ENCODE measurements around the gene CES1.
"Not testable (repeated sequence)": the region's sequence is repeated elsewhere in the genome, so short reads cannot be mapped to it uniquely, and the experiment has no call there.

Gene CES1

DNA sequence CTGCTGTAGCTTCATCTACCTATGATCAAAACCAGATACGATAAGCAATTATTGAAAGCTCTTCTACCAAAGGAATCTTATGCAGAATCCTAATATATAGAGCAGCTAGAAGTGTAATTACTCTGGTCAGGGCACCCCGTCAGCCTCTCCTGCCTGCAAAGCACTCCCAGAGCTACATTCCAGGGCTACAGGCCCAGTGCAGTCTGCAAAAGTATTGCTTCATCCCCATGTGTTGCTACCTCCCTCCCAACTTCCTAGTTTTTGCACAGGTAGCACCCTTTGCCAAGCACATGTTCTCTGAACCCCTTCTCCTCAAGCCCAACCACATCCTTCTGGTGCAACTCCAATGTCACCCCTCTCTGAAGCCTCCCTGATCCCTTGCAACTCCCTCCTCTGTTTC lies 35.2 kb upstream of the CES1 start:
- TF ChIP-seq, protein P1, sequence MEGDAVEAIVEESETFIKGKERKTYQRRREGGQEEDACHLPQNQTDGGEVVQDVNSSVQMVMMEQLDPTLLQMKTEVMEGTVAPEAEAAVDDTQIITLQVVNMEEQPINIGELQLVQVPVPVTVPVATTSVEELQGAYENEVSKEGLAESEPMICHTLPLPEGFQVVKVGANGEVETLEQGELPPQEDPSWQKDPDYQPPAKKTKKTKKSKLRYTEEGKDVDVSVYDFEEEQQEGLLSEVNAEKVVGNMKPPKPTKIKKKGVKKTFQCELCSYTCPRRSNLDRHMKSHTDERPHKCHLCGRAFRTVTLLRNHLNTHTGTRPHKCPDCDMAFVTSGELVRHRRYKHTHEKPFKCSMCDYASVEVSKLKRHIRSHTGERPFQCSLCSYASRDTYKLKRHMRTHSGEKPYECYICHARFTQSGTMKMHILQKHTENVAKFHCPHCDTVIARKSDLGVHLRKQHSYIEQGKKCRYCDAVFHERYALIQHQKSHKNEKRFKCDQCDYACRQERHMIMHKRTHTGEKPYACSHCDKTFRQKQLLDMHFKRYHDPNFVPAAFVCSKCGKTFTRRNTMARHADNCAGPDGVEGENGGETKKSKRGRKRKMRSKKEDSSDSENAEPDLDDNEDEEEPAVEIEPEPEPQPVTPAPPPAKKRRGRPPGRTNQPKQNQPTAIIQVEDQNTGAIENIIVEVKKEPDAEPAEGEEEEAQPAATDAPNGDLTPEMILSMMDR (IDR thresholded peaks at IDR 0.05; ENCODE audit: low read depth, low read length), result no peak
- H3K4me3 ChIP-seq (ENCODE audit: low read depth, low read length), result no peak overlapping the region

DNA sequence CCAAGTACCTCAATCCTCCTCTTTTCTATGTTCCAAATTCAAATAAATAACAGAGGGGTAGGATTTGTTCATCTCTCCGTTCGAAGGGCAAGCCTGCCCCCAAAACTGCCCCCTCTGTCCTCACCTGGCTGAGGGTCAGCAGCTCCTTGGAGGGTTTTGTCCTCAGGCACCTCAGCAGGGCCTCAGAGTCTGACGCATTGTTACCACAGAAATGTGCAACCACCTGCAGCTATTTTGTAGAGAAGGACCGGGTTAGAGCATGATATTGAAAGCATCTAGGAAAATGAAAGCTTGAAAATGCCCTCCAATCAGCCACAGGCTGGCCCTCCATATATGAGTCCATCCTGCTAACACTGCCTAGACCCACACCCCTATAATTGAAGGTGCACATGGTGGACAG lies 28.4 kb upstream of the CES1 start:
- H3K4me3 ChIP-seq (ENCODE audit: low read depth, low read length), result no peak overlapping the region
- TF ChIP-seq, protein P1 (IDR thresholded peaks at IDR 0.05; ENCODE audit: low read depth, low read length), result no peak

DNA sequence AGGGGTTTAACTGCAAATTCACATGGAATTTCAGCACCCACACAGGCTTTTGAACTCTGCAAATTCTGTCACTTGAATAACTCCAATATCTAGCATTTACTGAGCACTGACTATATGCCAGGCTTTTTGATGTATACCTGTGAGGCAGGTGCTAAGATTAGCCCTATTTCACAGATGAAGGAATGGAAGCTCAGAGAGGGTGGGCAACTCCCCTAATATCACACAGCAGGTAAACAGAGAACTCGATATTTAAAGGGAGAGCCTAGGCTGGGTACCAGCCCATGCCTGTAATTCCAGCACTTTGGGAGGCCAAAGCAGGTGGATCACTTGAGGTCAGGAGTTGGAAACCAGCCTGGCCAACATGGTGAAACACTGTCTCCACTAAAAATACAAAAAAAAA lies 24.8 kb upstream of the CES1 start:
- not testable (repeated sequence) for H3K4me3 ChIP-seq (ENCODE audit: low read depth, low read length)

DNA sequence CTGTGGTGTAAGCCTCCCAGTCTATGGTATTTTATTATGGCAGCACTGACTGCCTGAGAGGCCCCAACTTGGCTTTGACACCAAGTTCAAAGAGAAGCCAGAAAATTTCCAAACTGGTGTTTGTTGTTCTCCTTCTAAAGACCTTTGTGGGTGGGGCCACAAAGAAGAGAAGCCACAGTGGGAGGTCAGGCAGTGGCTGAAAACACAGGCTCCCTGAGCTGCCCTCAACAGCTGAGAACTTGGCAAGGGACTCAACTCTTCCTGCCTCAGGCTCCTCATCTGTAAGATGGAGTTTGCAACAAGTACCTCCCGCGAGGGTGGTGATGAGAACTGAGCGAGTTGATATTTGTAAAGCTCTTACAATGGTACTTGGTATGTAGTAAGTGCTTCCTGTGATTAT lies 24.1 kb upstream of the CES1 start:
- TF ChIP-seq, protein P1 (IDR thresholded peaks at IDR 0.05; ENCODE audit: low read depth, low read length), result no peak

DNA sequence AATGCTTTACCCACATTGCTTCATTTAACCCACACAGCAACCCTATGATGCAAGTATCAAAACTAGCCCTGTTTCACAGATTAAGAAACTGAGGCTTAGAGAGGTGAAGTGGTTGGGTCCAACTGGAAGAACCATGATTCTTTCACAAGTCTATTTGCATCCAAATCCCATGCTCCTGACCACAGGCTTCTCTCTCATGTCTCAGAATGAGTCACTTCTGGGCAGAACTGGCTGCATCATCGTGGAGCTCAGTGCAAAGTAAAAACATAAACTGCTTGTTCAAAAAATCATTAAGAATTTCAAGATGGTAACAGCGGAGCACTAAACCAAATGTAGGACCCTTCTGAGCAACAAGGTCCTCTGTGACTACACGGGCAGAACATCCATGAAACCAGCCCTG lies 20.2 kb upstream of the CES1 start:
- TF ChIP-seq, protein P1 (IDR thresholded peaks at IDR 0.05; ENCODE audit: low read depth, low read length), result no peak
- no peak overlapping the region for H3K4me3 ChIP-seq (ENCODE audit: low read depth, low read length)

More for the DNA sequence above, 24.1 kb upstream of the CES1 start:
- H3K4me3 ChIP-seq (ENCODE audit: low read depth, low read length), result no peak overlapping the region

DNA sequence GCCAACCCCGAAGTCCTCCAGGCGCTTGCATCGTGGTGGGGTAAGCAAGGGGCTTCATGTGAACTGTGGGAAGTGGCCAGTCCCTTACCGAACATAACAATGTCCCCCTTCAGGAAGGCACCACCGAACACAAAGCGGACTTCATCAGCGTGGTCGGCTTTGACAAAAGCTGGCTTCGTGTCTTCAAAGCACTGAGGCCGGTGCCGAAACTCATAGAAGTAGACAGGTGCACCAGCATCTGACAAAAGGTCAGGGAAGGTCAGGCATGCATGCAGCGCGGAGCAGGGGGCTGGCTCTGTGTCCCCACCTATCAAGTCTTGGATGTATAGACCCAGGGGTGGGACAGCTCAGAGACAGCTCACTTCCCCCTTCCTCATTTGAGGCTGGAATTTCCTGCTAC lies 16.6 kb upstream of the CES1 start:
- H3K4me3 ChIP-seq (ENCODE audit: low read depth, low read length), result no peak overlapping the region
- TF ChIP-seq, protein P1 (IDR thresholded peaks at IDR 0.05; ENCODE audit: low read depth, low read length), result no peak

DNA sequence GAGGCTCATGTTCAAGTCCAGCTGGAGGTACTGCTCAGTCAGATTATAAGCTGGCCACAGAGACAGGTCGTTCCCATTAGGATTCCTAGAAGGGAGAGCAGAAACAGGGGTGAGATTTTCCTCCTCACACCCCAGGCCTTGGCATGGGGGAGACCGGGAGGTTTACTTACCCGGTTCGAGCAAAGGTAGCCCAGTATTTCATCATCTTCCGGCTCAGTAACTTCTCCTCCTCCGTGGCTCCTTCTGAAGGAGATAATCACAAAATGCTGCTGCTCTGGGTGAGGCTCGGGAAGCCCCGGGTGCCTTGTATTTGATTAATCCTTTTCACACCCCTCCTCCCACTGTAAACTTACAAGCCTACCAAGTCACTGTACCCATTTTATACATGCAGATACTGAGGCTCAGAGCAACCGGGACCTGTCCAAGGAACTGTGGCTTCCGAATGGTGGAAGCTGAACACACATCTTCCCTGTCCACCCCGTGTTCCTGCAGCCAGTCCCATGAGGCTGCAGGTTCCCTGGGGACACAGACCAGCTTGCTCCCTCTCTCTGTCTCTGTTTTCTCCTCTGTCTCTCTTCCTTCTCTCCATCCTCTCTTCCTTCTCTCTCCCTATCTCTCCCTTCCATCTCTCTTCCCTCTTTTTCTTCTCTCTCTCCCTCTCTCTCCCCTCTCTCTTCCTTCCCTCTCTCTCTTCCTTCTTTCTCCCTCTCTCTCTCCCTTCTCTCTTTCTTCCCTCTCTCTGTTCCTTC lies 13.9 kb upstream of the CES1 start:
- TF ChIP-seq, protein P1 (IDR thresholded peaks at IDR 0.05; ENCODE audit: low read depth, low read length), result no peak
- no peak overlapping the region for H3K4me3 ChIP-seq (ENCODE audit: low read depth, low read length)

DNA sequence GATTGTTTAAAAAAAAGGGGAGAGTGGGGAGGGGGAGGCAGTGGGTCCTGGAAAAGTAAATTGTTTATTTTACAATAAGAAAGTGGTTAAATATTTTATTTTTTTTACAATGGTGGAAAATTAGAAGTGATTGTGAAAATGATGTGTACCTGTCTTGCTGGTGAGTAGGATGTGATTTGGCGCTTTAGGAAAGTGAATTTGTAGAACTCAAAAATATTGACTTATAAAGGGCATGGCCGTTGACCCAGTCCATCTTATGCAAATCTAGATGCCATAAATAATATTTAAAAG lies 10.2 kb upstream of the CES1 start:
- no peak overlapping the region for H3K4me3 ChIP-seq (ENCODE audit: low read depth, low read length)
- TF ChIP-seq, protein P1 (IDR thresholded peaks at IDR 0.05; ENCODE audit: low read depth, low read length), result no peak

All from WI38 (cell line).